Activated T-cell treated with anti-CD3 and anti-CD28 coated beads, Interleukin-2, amount 50 U/mL, for 24 hours (primary cell): ENCODE measurements around the gene NISCH.

Source experiments
- DNase-seq: peaks from one replicate; pipeline ENCODE4 v3.0.0-alpha.2; 2020
- H3K27ac Mint-ChIP-seq: 2 replicates; pipeline ENCODE4 v1.8.0; 2020; ENCODE audit warnings: mild to moderate bottlenecking, mixed read lengths
- H3K27me3 Mint-ChIP-seq: 2 replicates; pipeline ENCODE4 v1.8.0; 2020; ENCODE audit warnings: mixed read lengths
- H3K36me3 Mint-ChIP-seq: 2 replicates; pipeline ENCODE4 v1.8.0; 2020; ENCODE audit warnings: low read depth, mixed read lengths
- H3K4me1 Mint-ChIP-seq: 2 replicates; pipeline ENCODE4 v1.8.0; 2020; ENCODE audit warnings: low read depth, mixed read lengths
- H3K4me3 Mint-ChIP-seq: 2 replicates; pipeline ENCODE4 v1.8.0; 2020; ENCODE audit warnings: mild to moderate bottlenecking, moderate library complexity, mixed read lengths
- H3K9me3 Mint-ChIP-seq: 2 replicates; pipeline ENCODE4 v1.8.0; 2020; ENCODE audit warnings: mixed read lengths

Gene NISCH

DNA sequence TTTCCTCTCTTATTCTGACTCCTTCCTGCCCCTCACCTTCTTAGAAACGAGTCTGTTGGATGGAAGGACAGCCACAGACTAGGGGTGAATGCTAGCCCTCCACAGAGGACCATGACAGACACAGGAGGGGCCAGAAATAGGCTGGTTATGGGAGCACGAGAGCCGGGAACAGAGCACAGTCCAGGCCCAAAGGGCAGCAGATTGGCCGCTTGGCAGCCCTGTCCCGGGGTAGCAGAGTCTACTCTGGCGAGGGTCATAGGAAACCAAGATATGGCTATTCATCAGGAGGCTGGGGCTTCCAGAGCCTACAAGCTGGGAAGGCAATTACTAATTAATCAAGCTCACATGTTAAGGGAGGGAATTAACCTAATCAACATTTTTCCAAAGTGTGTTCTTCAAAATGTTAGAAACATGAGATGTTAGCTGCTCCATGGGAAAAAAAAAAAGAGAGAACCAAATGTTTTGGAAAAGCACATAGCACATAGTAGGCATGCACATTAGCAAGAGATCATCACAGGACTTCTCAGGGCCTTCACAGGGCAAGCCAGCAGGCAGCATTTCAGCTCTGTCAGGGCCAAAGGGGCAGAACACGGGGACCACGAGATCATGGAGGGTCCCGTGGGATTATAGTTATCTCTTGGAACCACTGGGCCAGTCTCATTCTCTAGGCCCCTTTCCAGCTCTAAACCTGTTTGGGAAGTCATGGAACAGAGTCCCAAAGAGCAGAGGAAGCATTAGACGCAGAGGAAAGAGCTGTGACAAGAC is 23.8 kb upstream of the NISCH start:
- no peak overlapping the region for H3K27ac Mint-ChIP-seq
- no peaks in the 10 kb centered on the region for H3K36me3 Mint-ChIP-seq
- no peaks in the 10 kb centered on the region for H3K9me3 Mint-ChIP-seq
- H3K4me1 Mint-ChIP-seq = no peaks in the 10 kb centered on the region
- no peaks in the 10 kb centered on the region for H3K27me3 Mint-ChIP-seq
- no peak overlapping the region for H3K4me3 Mint-ChIP-seq
- DNase-seq = peak; percentile 16

GRCh38 chr3:52432225-52432624 is 23.2 kb upstream of the NISCH start:
- Mint-ChIP-seq H3K4me3 (no peak overlapping the region), H3K4me1 (no peaks in the 10 kb centered on the region), H3K27ac (peak overlapping the region; percentile 22), H3K9me3 (no peaks in the 10 kb centered on the region), H3K36me3 (no peaks in the 10 kb centered on the region), H3K27me3 (no peaks in the 10 kb centered on the region)
- DNase-seq = peak; percentile 13

GRCh38 chr3:52432691-52433141 is 22.7 kb upstream of the NISCH start:
- Mint-ChIP-seq H3K27me3 (no peaks in the 10 kb centered on the region), H3K4me3 (no peak overlapping the region), H3K27ac (no peak overlapping the region), H3K4me1 (no peaks in the 10 kb centered on the region), H3K9me3 (no peaks in the 10 kb centered on the region), H3K36me3 (no peaks in the 10 kb centered on the region)
- DNase-seq = no peak

GRCh38 chr3:52433328-52433995 is 21.9 kb upstream of the NISCH start:
- Mint-ChIP-seq H3K27me3 (no peaks in the 10 kb centered on the region), H3K4me3 (no peak overlapping the region), H3K36me3 (no peaks in the 10 kb centered on the region), H3K4me1 (no peaks in the 10 kb centered on the region), H3K27ac (no peak overlapping the region), H3K9me3 (no peaks in the 10 kb centered on the region)
- peak; percentile 16 for DNase-seq

DNA sequence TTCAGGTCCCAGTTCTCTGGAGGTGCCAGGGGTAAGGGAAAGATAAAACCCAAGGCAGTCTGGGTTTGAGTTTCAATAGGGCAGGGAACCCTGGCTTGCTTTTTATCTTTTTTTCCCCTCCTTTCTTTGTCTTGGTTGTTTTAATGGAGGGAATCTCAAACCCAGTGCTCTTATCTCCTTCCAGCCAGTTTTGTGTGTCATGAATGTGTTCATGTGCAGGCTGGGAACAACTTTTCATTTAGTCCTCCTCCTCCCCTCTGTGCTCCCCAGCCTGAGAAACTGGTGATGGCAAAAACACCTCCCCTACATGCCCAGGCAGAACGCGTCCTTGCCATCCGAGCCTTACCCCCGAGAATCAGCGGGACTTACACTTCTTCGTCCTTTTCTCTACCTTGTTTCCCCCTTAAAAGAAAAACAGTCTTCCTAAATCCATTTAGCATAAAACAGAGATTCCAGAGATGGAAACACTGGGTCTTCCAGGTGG is 21.4 kb upstream of the NISCH start:
- DNase-seq = no peak
- H3K36me3 Mint-ChIP-seq = no peaks in the 10 kb centered on the region
- H3K4me1 Mint-ChIP-seq = no peaks in the 10 kb centered on the region
- no peak overlapping the region for H3K4me3 Mint-ChIP-seq
- H3K27me3 Mint-ChIP-seq = no peaks in the 10 kb centered on the region
- H3K9me3 Mint-ChIP-seq = no peaks in the 10 kb centered on the region
- no peak overlapping the region for H3K27ac Mint-ChIP-seq

GRCh38 chr3:52434491-52435115 is 20.8 kb upstream of the NISCH start:
- Mint-ChIP-seq H3K4me3 (no peak overlapping the region), H3K4me1 (no peaks in the 10 kb centered on the region), H3K27me3 (no peaks in the 10 kb centered on the region), H3K27ac (no peak overlapping the region), H3K36me3 (no peaks in the 10 kb centered on the region), H3K9me3 (no peaks in the 10 kb centered on the region)
- peak; percentile 13 for DNase-seq

DNA sequence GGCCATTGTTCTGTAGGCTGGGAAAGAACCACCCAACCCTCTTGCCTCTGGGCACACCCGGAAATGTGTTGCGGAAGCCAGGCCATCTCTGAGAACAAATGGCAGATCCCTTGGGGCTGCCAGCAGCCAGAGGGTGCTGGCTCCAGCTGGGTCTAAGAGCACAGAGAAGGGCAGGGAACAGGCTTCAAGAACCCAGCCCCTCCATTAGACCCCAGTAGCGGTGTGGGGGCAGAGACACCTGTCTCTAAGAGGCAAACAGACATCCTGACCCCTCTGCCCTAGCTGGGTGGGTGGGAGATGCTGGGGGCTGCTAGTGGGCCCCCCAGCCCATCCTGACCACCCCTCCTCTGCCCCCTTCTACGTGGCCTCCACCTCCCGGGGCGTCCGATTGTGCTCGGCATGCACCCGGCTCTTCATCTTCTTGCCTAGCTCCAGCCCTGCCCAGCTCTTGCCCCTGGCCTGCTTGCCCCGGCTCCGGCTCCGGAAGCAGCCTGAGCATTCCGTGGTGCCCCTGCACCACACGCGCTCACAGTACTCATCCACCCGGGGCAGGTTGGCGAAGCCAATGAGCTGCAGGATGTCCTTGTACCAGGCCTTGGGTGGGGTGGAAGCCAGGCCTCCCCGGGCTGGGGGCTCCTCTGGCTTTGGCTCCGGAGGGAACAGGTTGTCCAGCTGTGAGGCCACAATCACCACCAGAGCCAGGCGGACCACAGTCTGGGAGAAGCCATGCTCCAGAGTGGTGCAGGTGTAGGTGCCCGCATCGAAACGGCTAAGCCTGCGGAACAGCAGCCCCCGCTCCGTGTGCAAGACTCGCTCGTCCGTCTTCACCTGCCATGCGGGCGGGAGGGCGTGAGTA is 19.9 kb upstream of the NISCH start:
- H3K4me3 Mint-ChIP-seq = no peak overlapping the region
- H3K4me1 Mint-ChIP-seq = no peaks in the 10 kb centered on the region
- no peaks in the 10 kb centered on the region for H3K36me3 Mint-ChIP-seq
- DNase-seq = no peak
- H3K27ac Mint-ChIP-seq = no peak overlapping the region
- H3K27me3 Mint-ChIP-seq = no peaks in the 10 kb centered on the region
- no peaks in the 10 kb centered on the region for H3K9me3 Mint-ChIP-seq

- Mint-ChIP-seq H3K4me3 (no peak overlapping the region), H3K36me3 (no peaks in the 10 kb centered on the region), H3K4me1 (no peaks in the 10 kb centered on the region), H3K27ac (no peak overlapping the region), H3K27me3 (no peaks in the 10 kb centered on the region), H3K9me3 (no peaks in the 10 kb centered on the region)
- no peak for DNase-seq
Measured at GRCh38 chr3:52436500-52437149, 18.8 kb upstream of the NISCH start.

DNA sequence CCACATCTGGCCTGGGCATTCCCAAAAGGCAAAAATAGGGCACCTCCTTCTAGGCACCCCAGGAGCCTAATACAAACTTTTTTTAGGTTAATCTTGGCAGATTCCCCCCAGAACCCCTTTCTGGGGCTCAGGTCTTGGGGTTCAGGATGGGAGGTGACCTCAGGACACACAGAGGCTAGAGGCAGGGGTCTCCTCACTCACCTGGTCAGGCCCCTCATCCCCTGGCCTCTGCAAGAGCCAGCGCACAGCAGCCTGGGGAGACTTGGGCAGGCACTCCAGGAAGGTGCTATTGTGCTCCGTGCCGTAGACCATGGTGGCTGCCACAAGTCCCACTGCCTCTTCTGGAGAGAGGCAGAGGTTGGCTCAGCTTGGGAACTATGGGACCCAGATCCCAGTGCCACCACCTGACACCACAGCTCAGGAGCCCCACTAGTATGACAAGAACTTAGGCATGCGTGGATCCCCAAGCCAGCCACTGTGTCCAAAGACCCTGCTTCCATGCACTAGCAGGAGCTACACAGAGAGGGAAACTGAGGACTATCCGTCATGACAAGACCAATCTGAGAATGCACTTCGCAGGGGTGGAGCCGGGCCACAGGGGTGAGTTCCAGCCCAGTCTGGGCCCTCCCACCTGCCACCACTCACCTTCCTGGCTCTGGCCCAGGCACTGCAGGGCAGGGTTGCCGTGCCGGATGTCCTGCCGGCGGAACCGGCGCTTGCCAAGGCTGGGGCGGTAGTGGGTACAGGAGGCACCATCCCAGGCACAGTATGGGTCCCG is 17.9 kb upstream of the NISCH start:
- DNase-seq = no peak
- no peaks in the 10 kb centered on the region for H3K27me3 Mint-ChIP-seq
- no peak overlapping the region for H3K27ac Mint-ChIP-seq
- no peaks in the 10 kb centered on the region for H3K9me3 Mint-ChIP-seq
- H3K4me3 Mint-ChIP-seq = no peak overlapping the region
- H3K4me1 Mint-ChIP-seq = no peaks in the 10 kb centered on the region
- H3K36me3 Mint-ChIP-seq = no peaks in the 10 kb centered on the region

DNA sequence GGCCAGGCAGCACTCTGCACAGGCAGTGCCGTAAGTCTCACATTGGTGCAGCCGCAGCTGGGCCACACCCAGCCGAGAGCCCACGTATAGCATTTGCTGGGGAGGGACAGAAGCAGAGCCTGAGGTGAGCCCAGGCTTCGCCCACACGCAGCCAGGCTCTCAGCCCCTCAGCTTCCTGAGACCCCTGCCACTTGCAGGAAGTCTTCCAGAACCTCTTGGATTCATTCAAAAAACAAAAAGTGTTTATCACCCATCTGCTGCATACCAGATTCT is 17.4 kb upstream of the NISCH start:
- no peaks in the 10 kb centered on the region for H3K4me1 Mint-ChIP-seq
- H3K27ac Mint-ChIP-seq = no peak overlapping the region
- no peak overlapping the region for H3K4me3 Mint-ChIP-seq
- no peaks in the 10 kb centered on the region for H3K9me3 Mint-ChIP-seq
- no peaks in the 10 kb centered on the region for H3K36me3 Mint-ChIP-seq
- DNase-seq = no peak
- H3K27me3 Mint-ChIP-seq = no peaks in the 10 kb centered on the region

- no peaks in the 10 kb centered on the region for H3K36me3 Mint-ChIP-seq
- DNase-seq = peak; percentile 9
Measured at GRCh38 chr3:52438579-52439425, 16.6 kb upstream of the NISCH start.

GRCh38 chr3:52439426-52440248 is 15.8 kb upstream of the NISCH start:
- Mint-ChIP-seq H3K36me3 (no peaks in the 10 kb centered on the region), H3K4me1 (no peaks in the 10 kb centered on the region), H3K27me3 (no peaks in the 10 kb centered on the region), H3K9me3 (no peaks in the 10 kb centered on the region), H3K4me3 (no peak overlapping the region), H3K27ac (no peak overlapping the region)
- DNase-seq = no peak

More at GRCh38 chr3:52438579-52439425, 16.6 kb upstream of the NISCH start:
- Mint-ChIP-seq H3K27me3 (no peaks in the 10 kb centered on the region), H3K9me3 (no peaks in the 10 kb centered on the region), H3K4me3 (no peak overlapping the region), H3K27ac (no peak overlapping the region), H3K4me1 (no peaks in the 10 kb centered on the region)
